K562 (cell line): ENCODE results near the gene UFSP1. TPM values are rescaled to one million over a fixed set of nuclear protein-coding genes. Genes with fewer than 3 reads are reported as not detected.

Experiments used
- CTBP1 ChIP-seq: fragments of 450-650 bp; IDR thresholded peaks from 2 replicates; pipeline ENCODE4 v1.6.1; 2016; ENCODE audit warnings: borderline replicate concordance
- CTCF ChIP-seq, 3 experiments: IDR thresholded peaks in 2 of 3; conservative IDR thresholded peaks in 1 of 3; 2 replicates each; pipeline ENCODE4 v1.5.1; 2011 to 2012; ENCODE audit warnings: low read length in 3 of 3, mild to moderate bottlenecking in 3 of 3, control low read depth in 2 of 3, improper control_type of control experiment in 1 of 3, inconsistent platforms in 1 of 3, low read depth in 1 of 3, mixed read lengths in 1 of 3, moderate library complexity in 1 of 3; ENCODE audit not compliant: insufficient read depth in 2 of 3
- EHMT2 ChIP-seq: fragments of 450-650 bp; IDR thresholded peaks from 2 replicates; pipeline ENCODE4 v1.6.1; 2018; ENCODE audit warnings: antibody characterized with exemption
- GTF2F1 ChIP-seq: IDR thresholded peaks from 2 replicates; pipeline ENCODE4 v1.6.1; 2011; ENCODE audit warnings: low read depth, low read length, improper control_type of control experiment
- HDAC2 ChIP-seq: fragments of 450-650 bp; IDR thresholded peaks from 2 replicates; pipeline ENCODE4 v1.6.1; 2016; ENCODE audit warnings: mild to moderate bottlenecking
- SIX5 ChIP-seq, 2 experiments: IDR thresholded peaks; 2 replicates each; pipeline ENCODE4 v1.6.1; 2011; ENCODE audit warnings: low read length in 2 of 2, borderline replicate concordance in 1 of 2, low read depth in 1 of 2, mild to moderate bottlenecking in 1 of 2, moderate library complexity in 1 of 2; ENCODE audit not compliant: insufficient read depth in 1 of 2
- SMARCA4 ChIP-seq: fragments of 450-650 bp; IDR thresholded peaks from 2 replicates; pipeline ENCODE4 v1.6.1; 2016
- SP1 ChIP-seq: sonication (generic); formaldehyde crosslinking; IDR thresholded peaks from 2 replicates; pipeline ENCODE4 v1.8.1; 2022; ENCODE audit warnings: mild to moderate bottlenecking, missing genetic modification reagents
- ZBTB7A ChIP-seq: IDR thresholded peaks from 2 replicates; pipeline ENCODE4 v1.6.1; 2011; ENCODE audit warnings: low read depth, mild to moderate bottlenecking, low read length, moderate library complexity, borderline replicate concordance; ENCODE audit not compliant: control insufficient read depth
- polyA plus RNA-seq, 8 experiments: library from polyadenylated mRNA; depleted of rRNA in 4 of 8; stranded (reverse) in 5 of 8; unstranded in 3 of 8; fragments of >200 nt; fragmentation: Nextera tagmentation in 2 of 8; fragmentation: Illumina TruSeq in 1 of 8; extraction: Ambion mirVana in 2 of 8; extraction: Trizol in 1 of 8; gene quantifications; 2 replicates each; pipeline versions ENCODE4 v1.2.1 to v1.2.3, GENCODE V29; 2011 to 2014; ENCODE audit warnings: inconsistent platforms in 1 of 8, missing spikeins in 1 of 8
- total RNA-seq, 7 experiments: library from RNA; depleted of rRNA in 6 of 7; stranded (reverse); fragments of >200 nt in 6 of 7; fragmentation: Illumina TruSeq in 2 of 7; extraction: Trizol in 2 of 7; gene quantifications; 2 replicates each; pipeline versions ENCODE4 v1.2.1 to v1.2.3, GENCODE V29; 2011 to 2021; ENCODE audit warnings: low replicate concordance in 1 of 7
- TF ChIP-seq, protein P1 (sequence below): fragments of 450-650 bp; IDR thresholded peaks from 2 replicates; pipeline ENCODE4 v1.6.1; 2016; ENCODE audit warnings: mild to moderate bottlenecking, moderate library complexity
- TF ChIP-seq, protein P2 (sequence below): IDR thresholded peaks from 3 replicates; pipeline ENCODE4 v1.6.1; 2011; ENCODE audit warnings: borderline replicate concordance, mild to moderate bottlenecking, moderate library complexity; ENCODE audit not compliant: insufficient read length; ENCODE audit errors: extremely low read depth

Gene UFSP1
- total and polyA plus RNA-seq, 9 of the 15 experiments (the other 6 are each of a cell fraction or from before 2014, with no cell fraction given) = 0.50 to 18.8 (median 2.1) TPM

DNA sequence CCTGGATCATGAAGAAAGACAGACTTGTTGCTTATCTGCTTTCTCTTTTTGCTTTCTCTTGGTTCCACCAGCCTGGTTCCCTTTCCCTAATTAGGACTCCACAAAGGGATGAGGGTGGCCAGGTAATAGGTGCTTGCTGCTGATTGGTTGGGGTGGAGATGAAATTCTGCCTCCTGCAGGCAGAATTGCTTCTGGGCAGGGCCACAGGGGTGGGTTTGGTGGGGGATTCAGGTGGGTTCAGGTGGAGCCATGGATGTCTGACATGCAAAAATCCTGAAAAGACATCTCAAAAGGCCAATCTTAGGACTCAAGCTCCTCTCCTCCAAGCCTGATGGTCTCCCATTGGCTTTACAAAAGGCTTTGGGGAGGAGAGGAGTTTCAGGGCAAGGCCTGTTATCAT, 31.5 kb upstream of the UFSP1 start (continued):
- TF ChIP-seq, protein P1, sequence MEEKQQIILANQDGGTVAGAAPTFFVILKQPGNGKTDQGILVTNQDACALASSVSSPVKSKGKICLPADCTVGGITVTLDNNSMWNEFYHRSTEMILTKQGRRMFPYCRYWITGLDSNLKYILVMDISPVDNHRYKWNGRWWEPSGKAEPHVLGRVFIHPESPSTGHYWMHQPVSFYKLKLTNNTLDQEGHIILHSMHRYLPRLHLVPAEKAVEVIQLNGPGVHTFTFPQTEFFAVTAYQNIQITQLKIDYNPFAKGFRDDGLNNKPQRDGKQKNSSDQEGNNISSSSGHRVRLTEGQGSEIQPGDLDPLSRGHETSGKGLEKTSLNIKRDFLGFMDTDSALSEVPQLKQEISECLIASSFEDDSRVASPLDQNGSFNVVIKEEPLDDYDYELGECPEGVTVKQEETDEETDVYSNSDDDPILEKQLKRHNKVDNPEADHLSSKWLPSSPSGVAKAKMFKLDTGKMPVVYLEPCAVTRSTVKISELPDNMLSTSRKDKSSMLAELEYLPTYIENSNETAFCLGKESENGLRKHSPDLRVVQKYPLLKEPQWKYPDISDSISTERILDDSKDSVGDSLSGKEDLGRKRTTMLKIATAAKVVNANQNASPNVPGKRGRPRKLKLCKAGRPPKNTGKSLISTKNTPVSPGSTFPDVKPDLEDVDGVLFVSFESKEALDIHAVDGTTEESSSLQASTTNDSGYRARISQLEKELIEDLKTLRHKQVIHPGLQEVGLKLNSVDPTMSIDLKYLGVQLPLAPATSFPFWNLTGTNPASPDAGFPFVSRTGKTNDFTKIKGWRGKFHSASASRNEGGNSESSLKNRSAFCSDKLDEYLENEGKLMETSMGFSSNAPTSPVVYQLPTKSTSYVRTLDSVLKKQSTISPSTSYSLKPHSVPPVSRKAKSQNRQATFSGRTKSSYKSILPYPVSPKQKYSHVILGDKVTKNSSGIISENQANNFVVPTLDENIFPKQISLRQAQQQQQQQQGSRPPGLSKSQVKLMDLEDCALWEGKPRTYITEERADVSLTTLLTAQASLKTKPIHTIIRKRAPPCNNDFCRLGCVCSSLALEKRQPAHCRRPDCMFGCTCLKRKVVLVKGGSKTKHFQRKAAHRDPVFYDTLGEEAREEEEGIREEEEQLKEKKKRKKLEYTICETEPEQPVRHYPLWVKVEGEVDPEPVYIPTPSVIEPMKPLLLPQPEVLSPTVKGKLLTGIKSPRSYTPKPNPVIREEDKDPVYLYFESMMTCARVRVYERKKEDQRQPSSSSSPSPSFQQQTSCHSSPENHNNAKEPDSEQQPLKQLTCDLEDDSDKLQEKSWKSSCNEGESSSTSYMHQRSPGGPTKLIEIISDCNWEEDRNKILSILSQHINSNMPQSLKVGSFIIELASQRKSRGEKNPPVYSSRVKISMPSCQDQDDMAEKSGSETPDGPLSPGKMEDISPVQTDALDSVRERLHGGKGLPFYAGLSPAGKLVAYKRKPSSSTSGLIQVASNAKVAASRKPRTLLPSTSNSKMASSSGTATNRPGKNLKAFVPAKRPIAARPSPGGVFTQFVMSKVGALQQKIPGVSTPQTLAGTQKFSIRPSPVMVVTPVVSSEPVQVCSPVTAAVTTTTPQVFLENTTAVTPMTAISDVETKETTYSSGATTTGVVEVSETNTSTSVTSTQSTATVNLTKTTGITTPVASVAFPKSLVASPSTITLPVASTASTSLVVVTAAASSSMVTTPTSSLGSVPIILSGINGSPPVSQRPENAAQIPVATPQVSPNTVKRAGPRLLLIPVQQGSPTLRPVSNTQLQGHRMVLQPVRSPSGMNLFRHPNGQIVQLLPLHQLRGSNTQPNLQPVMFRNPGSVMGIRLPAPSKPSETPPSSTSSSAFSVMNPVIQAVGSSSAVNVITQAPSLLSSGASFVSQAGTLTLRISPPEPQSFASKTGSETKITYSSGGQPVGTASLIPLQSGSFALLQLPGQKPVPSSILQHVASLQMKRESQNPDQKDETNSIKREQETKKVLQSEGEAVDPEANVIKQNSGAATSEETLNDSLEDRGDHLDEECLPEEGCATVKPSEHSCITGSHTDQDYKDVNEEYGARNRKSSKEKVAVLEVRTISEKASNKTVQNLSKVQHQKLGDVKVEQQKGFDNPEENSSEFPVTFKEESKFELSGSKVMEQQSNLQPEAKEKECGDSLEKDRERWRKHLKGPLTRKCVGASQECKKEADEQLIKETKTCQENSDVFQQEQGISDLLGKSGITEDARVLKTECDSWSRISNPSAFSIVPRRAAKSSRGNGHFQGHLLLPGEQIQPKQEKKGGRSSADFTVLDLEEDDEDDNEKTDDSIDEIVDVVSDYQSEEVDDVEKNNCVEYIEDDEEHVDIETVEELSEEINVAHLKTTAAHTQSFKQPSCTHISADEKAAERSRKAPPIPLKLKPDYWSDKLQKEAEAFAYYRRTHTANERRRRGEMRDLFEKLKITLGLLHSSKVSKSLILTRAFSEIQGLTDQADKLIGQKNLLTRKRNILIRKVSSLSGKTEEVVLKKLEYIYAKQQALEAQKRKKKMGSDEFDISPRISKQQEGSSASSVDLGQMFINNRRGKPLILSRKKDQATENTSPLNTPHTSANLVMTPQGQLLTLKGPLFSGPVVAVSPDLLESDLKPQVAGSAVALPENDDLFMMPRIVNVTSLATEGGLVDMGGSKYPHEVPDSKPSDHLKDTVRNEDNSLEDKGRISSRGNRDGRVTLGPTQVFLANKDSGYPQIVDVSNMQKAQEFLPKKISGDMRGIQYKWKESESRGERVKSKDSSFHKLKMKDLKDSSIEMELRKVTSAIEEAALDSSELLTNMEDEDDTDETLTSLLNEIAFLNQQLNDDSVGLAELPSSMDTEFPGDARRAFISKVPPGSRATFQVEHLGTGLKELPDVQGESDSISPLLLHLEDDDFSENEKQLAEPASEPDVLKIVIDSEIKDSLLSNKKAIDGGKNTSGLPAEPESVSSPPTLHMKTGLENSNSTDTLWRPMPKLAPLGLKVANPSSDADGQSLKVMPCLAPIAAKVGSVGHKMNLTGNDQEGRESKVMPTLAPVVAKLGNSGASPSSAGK = no peak
- no peak for TF ChIP-seq HDAC2
- no peak for TF ChIP-seq CTBP1
- TF ChIP-seq ZBTB7A = peak; percentile 54; the same call in 1 of the 2 replicates
- TF ChIP-seq, protein P2, sequence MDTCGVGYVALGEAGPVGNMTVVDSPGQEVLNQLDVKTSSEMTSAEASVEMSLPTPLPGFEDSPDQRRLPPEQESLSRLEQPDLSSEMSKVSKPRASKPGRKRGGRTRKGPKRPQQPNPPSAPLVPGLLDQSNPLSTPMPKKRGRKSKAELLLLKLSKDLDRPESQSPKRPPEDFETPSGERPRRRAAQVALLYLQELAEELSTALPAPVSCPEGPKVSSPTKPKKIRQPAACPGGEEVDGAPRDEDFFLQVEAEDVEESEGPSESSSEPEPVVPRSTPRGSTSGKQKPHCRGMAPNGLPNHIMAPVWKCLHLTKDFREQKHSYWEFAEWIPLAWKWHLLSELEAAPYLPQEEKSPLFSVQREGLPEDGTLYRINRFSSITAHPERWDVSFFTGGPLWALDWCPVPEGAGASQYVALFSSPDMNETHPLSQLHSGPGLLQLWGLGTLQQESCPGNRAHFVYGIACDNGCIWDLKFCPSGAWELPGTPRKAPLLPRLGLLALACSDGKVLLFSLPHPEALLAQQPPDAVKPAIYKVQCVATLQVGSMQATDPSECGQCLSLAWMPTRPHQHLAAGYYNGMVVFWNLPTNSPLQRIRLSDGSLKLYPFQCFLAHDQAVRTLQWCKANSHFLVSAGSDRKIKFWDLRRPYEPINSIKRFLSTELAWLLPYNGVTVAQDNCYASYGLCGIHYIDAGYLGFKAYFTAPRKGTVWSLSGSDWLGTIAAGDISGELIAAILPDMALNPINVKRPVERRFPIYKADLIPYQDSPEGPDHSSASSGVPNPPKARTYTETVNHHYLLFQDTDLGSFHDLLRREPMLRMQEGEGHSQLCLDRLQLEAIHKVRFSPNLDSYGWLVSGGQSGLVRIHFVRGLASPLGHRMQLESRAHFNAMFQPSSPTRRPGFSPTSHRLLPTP = no peak
- no peak for TF ChIP-seq SP1
- TF ChIP-seq EHMT2 = 0 out of 2 replicates have a peak, but pooled peaks have one; percentile 15
- 0 out of 6 replicates have a peak, but pooled peaks of 1 of the 3 experiments have one; percentile 20 for TF ChIP-seq CTCF (IDR thresholded peaks at IDR 0.05 in 2 of 3, conservative IDR thresholded peaks at IDR 0.05 in 1 of 3; ENCODE audit: insufficient read depth in 2 of 3, low read depth in 1 of 3, low read length in 3 of 3)
- TF ChIP-seq SMARCA4 = no peak
- TF ChIP-seq SIX5 (IDR thresholded peaks at IDR 0.05; ENCODE audit: borderline replicate concordance in 1 of 2, insufficient read depth in 1 of 2, low read depth in 1 of 2, low read length in 2 of 2) = no peak
- TF ChIP-seq GTF2F1 = no peak
